SW 1271 (cell line): ENCODE data around the gene RAB7A.
"Not testable (repeated sequence)": the region's sequence is repeated elsewhere in the genome, so short reads cannot be mapped to it uniquely, and the experiment has no call there.

Source experiments
- DNase-seq, 2 experiments: peaks; one replicate each; lab custom pipeline; 2025; lab: John Stamatoyannopoulos, UW

RAB7A gene

GRCh38 chr3:128710816-128711433 lies 15.1 kb upstream of the RAB7A start:
- DNase-seq, result no peak

- DNase-seq, result no peak
These were observed 13.1 kb upstream of the RAB7A start for GRCh38 chr3:128712848-128713247.

GRCh38 chr3:128714887-128715491 lies 11.0 kb upstream of the RAB7A start:
- no peak for DNase-seq

GRCh38 chr3:128718892-128719291 lies 7.1 kb upstream of the RAB7A start:
- not testable (repeated sequence) for DNase-seq

GRCh38 chr3:128720891-128721290 lies 5.1 kb upstream of the RAB7A start:
- DNase-seq, result no peak

GRCh38 chr3:128723477-128723876 lies 2.5 kb upstream of the RAB7A start:
- DNase-seq, result no peak

GRCh38 chr3:128725547-128726022 lies 398 bp upstream of the RAB7A start:
- no peak for DNase-seq

GRCh38 chr3:128727059-128727458 lies 1.1 kb downstream of the RAB7A start:
- no peak for DNase-seq

GRCh38 chr3:128727485-128727884 lies 1.5 kb downstream of the RAB7A start:
- DNase-seq, result no peak

- no peak for DNase-seq
These were observed 2.0 kb downstream of the RAB7A start for GRCh38 chr3:128727996-128728395.

- DNase-seq, result not testable (repeated sequence)
These were observed 2.5 kb downstream of the RAB7A start for GRCh38 chr3:128728521-128728920.

GRCh38 chr3:128730471-128730870 lies 4.5 kb downstream of the RAB7A start:
- DNase-seq, result no peak

GRCh38 chr3:128734523-128735189 lies 8.7 kb downstream of the RAB7A start:
- no peak for DNase-seq

GRCh38 chr3:128735287-128735686 lies 9.3 kb downstream of the RAB7A start:
- DNase-seq, result no peak

GRCh38 chr3:128735884-128736283 lies 9.9 kb downstream of the RAB7A start:
- no peak for DNase-seq

GRCh38 chr3:128736601-128737000 lies 10.6 kb downstream of the RAB7A start:
- DNase-seq, result no peak

GRCh38 chr3:128740621-128741020 lies 14.6 kb downstream of the RAB7A start:
- no peak for DNase-seq

GRCh38 chr3:128742821-128743594 lies 17.0 kb downstream of the RAB7A start:
- no peak for DNase-seq

GRCh38 chr3:128745742-128746141 lies 19.8 kb downstream of the RAB7A start:
- no peak for DNase-seq

GRCh38 chr3:128746881-128747280 lies 20.9 kb downstream of the RAB7A start:
- no peak for DNase-seq

GRCh38 chr3:128748557-128748956 lies 22.6 kb downstream of the RAB7A start:
- no peak for DNase-seq

GRCh38 chr3:128749035-128749434 lies 23.1 kb downstream of the RAB7A start:
- DNase-seq, result no peak

- DNase-seq, result not testable (repeated sequence)
These were observed 23.6 kb downstream of the RAB7A start for GRCh38 chr3:128749561-128749960.
